T-helper 1 cell (primary cell): Measurements from ENCODE around the gene CNTN5.

ENCODE experiments used
- DNase-seq, 5 donors: peaks; one replicate each; pipeline ENCODE4 v3.0.0-alpha.2; 2012 to 2020

CNTN5 gene

GRCh38 chr11:99531468-99531867 lies 510.7 kb downstream of the CNTN5 start:
- no peak for DNase-seq

GRCh38 chr11:99534812-99535211 lies 514.1 kb downstream of the CNTN5 start:
- no peak for DNase-seq

- DNase-seq: no peak
Measured at GRCh38 chr11:99535406-99535805, 514.7 kb downstream of the CNTN5 start.

- DNase-seq: no peak
Measured at GRCh38 chr11:99535819-99536218, 515.1 kb downstream of the CNTN5 start.

- no peak for DNase-seq
Measured at GRCh38 chr11:99537681-99538080, 516.9 kb downstream of the CNTN5 start.

GRCh38 chr11:99545616-99546015 lies 524.9 kb downstream of the CNTN5 start:
- no peak for DNase-seq

GRCh38 chr11:99548264-99548663 lies 527.5 kb downstream of the CNTN5 start:
- DNase-seq: no peak

- no peak for DNase-seq
Measured at GRCh38 chr11:99554232-99554903, 533.6 kb downstream of the CNTN5 start.

GRCh38 chr11:99555486-99555885 lies 534.7 kb downstream of the CNTN5 start:
- no peak for DNase-seq

GRCh38 chr11:99565333-99565732 lies 544.6 kb downstream of the CNTN5 start:
- no peak for DNase-seq

GRCh38 chr11:99567334-99567956 lies 546.7 kb downstream of the CNTN5 start:
- DNase-seq: no peak

- no peak for DNase-seq
Measured at GRCh38 chr11:99568808-99569207, 548.1 kb downstream of the CNTN5 start.

GRCh38 chr11:99571094-99571493 lies 550.3 kb downstream of the CNTN5 start:
- no peak for DNase-seq

- no peak for DNase-seq
Measured at GRCh38 chr11:99584830-99585229, 564.1 kb downstream of the CNTN5 start.

GRCh38 chr11:99585606-99586005 lies 564.9 kb downstream of the CNTN5 start:
- DNase-seq: no peak

GRCh38 chr11:99589771-99590170 lies 569.0 kb downstream of the CNTN5 start:
- no peak for DNase-seq

- no peak for DNase-seq
Measured at GRCh38 chr11:99592266-99592665, 571.5 kb downstream of the CNTN5 start.

- DNase-seq: no peak
Measured at GRCh38 chr11:99593197-99593596, 572.4 kb downstream of the CNTN5 start.

- no peak for DNase-seq
Measured at GRCh38 chr11:99601179-99601578, 580.4 kb downstream of the CNTN5 start.

GRCh38 chr11:99614352-99614751 lies 593.6 kb downstream of the CNTN5 start:
- no peak for DNase-seq

GRCh38 chr11:99630629-99631028 lies 609.9 kb downstream of the CNTN5 start:
- no peak for DNase-seq

- no peak for DNase-seq
Measured at GRCh38 chr11:99631618-99632017, 610.9 kb downstream of the CNTN5 start.

GRCh38 chr11:99632969-99633368 lies 612.2 kb downstream of the CNTN5 start:
- no peak for DNase-seq

GRCh38 chr11:99634581-99634980 lies 613.8 kb downstream of the CNTN5 start:
- DNase-seq: no peak

GRCh38 chr11:99638073-99638553 lies 617.4 kb downstream of the CNTN5 start:
- no peak for DNase-seq
